SH-SY5Y (cell line): Measurements from ENCODE around the gene BTBD9.

Experiments
- GATA2 ChIP-seq: IDR thresholded peaks from 2 replicates; pipeline ENCODE4 v1.6.1; 2011; ENCODE audit warnings: mild to moderate bottlenecking, low read depth, low read length
- GATA3 ChIP-seq: IDR thresholded peaks from 2 replicates; pipeline ENCODE4 v1.6.1; 2011; ENCODE audit warnings: low read depth, mild to moderate bottlenecking, low read length, moderate library complexity

BTBD9 gene

DNA sequence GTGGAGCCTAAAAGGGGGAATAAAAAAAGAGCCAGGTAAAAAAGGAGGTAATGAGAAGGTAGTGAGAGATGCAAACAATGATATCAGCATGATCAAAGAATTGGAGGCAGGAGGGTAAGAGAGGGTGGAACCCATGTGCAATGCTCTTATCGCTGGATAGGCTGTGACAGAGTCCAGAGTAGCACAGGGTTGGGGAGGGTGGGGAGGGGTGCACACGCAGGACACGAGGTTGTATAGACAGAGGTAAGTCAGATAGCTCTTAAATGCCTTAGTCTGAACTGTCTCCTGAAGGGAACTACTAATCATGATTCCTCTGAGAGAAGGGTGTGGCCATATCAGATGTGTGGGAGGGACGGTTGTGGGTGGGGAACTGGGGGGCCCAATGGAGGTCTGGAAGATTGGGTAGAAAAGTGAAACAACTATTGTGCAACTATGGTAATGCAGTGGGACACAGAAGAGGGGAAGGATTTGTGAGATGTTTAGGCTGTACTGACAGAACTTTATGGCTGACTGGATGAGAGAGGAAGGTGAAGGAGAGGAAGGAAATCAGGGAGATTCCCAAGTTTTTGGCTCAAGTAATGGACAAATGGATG lies 354.8 kb downstream of the BTBD9 start:
- TF ChIP-seq GATA2 (no peak), GATA3 (no peak)

GRCh38 chr6:38283734-38284362 lies 355.9 kb downstream of the BTBD9 start:
- TF ChIP-seq GATA2 (no peak), GATA3 (no peak)

GRCh38 chr6:38282911-38283310 lies 356.8 kb downstream of the BTBD9 start:
- TF ChIP-seq GATA2: no peak
- TF ChIP-seq GATA3: no peak

- no peak for TF ChIP-seq GATA2
- no peak for TF ChIP-seq GATA3
Measured at GRCh38 chr6:38281126-38281525, 358.6 kb downstream of the BTBD9 start.

GRCh38 chr6:38279963-38280588 lies 359.7 kb downstream of the BTBD9 start:
- TF ChIP-seq GATA3 (no peak), GATA2 (no peak)

- no peak for TF ChIP-seq GATA2
- TF ChIP-seq GATA3: no peak
Measured at GRCh38 chr6:38279423-38279822, 360.3 kb downstream of the BTBD9 start.

- TF ChIP-seq GATA3: no peak
- no peak for TF ChIP-seq GATA2
Measured at GRCh38 chr6:38273325-38273724, 366.4 kb downstream of the BTBD9 start.

- TF ChIP-seq GATA3 (no peak), GATA2 (no peak)
Measured at GRCh38 chr6:38272222-38272621, 367.5 kb downstream of the BTBD9 start.

- TF ChIP-seq GATA3 (no peak), GATA2 (no peak)
Measured at GRCh38 chr6:38271081-38271480, 368.6 kb downstream of the BTBD9 start.

GRCh38 chr6:38270367-38270766 lies 369.4 kb downstream of the BTBD9 start:
- TF ChIP-seq GATA2 (no peak), GATA3 (no peak)

DNA sequence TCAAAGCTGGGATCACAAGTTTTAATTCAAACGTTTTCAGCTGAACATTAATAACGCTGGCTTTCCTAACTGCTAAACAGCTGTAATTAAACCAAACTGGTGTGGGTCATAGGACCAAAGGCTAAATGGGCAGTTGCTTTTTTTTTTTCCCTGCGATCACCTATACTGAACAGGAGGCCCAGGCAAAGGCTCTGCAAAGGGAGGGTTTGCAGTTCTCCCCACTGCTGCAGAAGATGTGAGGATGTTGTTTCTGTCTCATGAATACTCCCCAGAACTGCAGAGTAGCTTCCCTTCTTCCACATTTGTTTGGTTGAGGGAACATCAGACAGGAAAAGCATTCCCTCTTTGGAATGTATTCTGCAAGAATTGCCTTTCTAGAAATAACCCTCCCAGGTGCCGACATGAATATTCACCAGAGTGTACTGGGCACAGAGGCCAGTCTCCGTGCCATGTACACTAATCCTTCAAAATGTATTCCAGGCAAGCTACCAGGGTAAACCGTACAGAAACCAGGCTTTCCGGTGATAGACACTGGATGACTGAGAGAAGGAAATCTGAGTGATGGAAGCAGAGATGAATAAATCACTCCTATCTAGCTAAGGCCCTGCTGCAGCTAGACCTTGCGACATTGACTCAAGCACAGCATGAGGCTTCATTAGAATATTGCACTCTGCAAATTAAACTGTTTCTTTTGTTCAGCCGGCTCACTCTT lies 370.1 kb downstream of the BTBD9 start:
- TF ChIP-seq GATA3: no peak
- no peak for TF ChIP-seq GATA2

GRCh38 chr6:38268342-38268741 lies 371.4 kb downstream of the BTBD9 start:
- TF ChIP-seq GATA2 (no peak), GATA3 (no peak)

DNA sequence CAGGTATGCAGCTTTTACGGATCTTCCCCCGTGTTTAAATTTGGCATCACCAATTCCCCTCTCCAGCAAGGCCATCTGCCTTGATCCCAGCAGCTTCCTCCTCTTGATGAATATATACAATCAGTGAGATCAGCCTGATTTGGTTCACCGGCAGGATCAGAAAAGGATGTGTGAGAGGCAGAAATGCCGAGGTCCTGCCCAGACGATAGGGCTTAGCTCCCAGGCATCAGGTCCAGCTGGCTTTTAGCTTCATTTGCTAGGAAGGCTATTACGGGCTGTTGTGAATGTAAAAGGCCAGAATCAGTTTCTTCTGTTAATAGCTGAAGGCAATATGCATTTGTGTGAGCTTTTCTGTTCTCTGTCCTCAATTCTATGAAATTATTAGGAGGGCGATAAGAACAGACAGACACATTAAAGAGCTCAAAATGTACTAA lies 372.8 kb downstream of the BTBD9 start:
- TF ChIP-seq GATA3 (peak; percentile 74), GATA2 (peak; percentile 90)

- TF ChIP-seq GATA2: no peak
Measured at GRCh38 chr6:38264605-38265004, 375.1 kb downstream of the BTBD9 start.

DNA sequence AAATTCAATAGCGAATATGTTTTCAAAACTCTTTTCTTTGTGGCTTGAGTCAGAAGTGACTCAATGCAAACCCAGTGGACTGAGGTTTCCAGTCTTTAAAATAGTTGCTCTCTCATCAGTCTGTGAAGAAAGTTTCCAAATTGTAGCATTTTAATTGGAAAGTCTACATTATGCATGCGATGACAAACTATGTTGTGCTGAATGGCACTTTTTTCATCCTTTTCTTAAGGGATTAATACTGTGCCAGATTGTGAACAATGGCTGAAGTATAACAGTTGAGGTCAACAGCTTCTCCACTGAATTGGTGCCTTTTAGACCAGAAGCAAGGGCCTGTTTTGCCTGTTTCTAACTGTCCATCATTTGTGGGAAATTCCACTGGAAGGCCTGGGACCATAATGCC lies 377.1 kb downstream of the BTBD9 start:
- TF ChIP-seq GATA2 (no peak), GATA3 (no peak)

DNA sequence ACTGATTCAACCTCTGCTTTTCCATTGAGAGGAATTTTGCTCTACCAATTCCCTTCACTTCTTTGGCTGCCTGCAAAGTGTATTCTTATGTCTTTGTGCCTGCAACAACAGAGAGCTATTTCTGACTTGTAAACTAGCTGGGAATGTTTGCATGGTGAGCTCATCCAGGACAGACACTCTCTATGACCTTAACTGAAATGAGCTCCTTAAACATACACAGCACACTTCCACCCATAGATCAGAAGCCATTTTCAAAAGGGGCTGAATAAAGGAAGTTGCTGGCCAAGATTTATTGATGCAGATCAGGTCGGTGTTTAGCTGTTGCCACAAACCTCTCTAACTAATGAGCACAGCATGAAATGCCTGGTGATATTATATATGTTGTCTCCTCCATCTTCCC lies 377.7 kb downstream of the BTBD9 start:
- TF ChIP-seq GATA2: no peak
- TF ChIP-seq GATA3: no peak
